ENCODE measurements around the gene VSTM2B.

VSTM2B gene

DNA sequence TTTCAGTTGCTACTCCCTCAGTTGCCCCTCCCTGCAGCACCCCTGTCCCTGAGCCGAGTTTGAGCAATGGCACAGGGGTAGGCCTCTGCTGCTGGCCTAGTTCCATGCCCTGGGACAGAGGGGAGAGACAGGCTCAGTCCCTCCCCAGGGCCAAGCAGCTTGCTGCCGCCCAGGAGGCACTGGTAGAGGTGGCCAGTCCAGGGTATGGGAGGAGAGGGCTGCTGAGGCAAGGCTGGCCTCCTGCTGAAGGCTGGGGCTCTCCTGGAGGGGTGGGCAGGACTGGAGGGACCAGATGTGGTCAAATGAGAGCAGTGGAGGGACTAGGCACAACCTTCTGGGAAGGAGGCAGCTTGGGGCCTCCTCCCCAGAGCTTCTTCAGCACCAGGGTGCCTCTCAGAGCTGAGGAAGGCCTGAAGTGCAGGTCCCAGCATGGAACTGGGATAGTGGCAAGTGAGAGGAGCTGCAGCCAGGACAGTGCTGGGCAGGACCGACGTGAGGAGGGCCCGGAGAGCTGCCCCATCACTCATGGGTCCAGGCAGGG, 29.8 kb upstream of the VSTM2B start:
- DNase-seq (ENCODE audit: low spot score): no peak

DNA sequence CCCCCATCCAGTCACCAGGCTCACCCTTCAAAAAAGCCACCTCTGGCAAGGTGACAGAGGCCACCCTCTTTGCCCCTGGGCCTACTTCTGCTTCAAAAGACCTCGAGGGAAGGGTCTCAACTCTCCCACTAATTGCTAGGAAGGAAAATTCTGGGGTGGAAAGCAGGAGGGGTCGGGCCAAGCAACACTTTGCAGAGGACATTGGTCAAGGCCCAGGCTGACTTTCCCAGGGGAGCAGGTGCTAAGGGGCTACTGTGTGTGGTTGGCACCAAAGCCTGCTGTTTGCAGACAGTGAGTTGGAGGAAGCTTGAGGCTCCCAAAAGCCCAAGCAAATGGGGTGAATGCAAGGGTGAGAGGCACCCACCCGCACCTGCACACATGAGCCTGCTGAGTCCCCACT, 28.6 kb upstream of the VSTM2B start:
- ATAC-seq (ENCODE audit: low read depth): no peak
- no peaks in the 10 kb centered on the region for H3K36me3 ChIP-seq (ENCODE audit: low read depth)
- no peak overlapping the region for H3K27ac ChIP-seq (ENCODE audit: poor library complexity, severe bottlenecking)
- H3K4me3 ChIP-seq (ENCODE audit: severe bottlenecking): no peak overlapping the region
- no peak for DNase-seq (ENCODE audit: low spot score)
- no peaks in the 10 kb centered on the region for H3K4me1 ChIP-seq (ENCODE audit: insufficient read depth, poor library complexity, severe bottlenecking)
- TF ChIP-seq, protein P1, sequence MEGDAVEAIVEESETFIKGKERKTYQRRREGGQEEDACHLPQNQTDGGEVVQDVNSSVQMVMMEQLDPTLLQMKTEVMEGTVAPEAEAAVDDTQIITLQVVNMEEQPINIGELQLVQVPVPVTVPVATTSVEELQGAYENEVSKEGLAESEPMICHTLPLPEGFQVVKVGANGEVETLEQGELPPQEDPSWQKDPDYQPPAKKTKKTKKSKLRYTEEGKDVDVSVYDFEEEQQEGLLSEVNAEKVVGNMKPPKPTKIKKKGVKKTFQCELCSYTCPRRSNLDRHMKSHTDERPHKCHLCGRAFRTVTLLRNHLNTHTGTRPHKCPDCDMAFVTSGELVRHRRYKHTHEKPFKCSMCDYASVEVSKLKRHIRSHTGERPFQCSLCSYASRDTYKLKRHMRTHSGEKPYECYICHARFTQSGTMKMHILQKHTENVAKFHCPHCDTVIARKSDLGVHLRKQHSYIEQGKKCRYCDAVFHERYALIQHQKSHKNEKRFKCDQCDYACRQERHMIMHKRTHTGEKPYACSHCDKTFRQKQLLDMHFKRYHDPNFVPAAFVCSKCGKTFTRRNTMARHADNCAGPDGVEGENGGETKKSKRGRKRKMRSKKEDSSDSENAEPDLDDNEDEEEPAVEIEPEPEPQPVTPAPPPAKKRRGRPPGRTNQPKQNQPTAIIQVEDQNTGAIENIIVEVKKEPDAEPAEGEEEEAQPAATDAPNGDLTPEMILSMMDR (IDR thresholded peaks at IDR 0.05; ENCODE audit: poor library complexity, severe bottlenecking): no peak
- H3K9me3 ChIP-seq (ENCODE audit: severe bottlenecking): no peaks in the 10 kb centered on the region
- peaks cover 4% of the 10 kb centered on the region for H3K27me3 ChIP-seq (ENCODE audit: insufficient read depth, poor library complexity, severe bottlenecking)

More for the DNA sequence above, 29.8 kb upstream of the VSTM2B start:
- TF ChIP-seq, protein P1 (IDR thresholded peaks at IDR 0.05; ENCODE audit: poor library complexity, severe bottlenecking): no peak
- no peak for ATAC-seq (ENCODE audit: low read depth)
- Histone ChIP-seq H3K9me3 (ENCODE audit: severe bottlenecking) (no peaks in the 10 kb centered on the region), H3K36me3 (ENCODE audit: low read depth) (no peaks in the 10 kb centered on the region), H3K4me1 (ENCODE audit: insufficient read depth, poor library complexity, severe bottlenecking) (no peaks in the 10 kb centered on the region), H3K27ac (ENCODE audit: poor library complexity, severe bottlenecking) (no peak overlapping the region), H3K27me3 (ENCODE audit: insufficient read depth, poor library complexity, severe bottlenecking) (peaks cover 4% of the 10 kb centered on the region), H3K4me3 (ENCODE audit: severe bottlenecking) (no peak overlapping the region)

DNA sequence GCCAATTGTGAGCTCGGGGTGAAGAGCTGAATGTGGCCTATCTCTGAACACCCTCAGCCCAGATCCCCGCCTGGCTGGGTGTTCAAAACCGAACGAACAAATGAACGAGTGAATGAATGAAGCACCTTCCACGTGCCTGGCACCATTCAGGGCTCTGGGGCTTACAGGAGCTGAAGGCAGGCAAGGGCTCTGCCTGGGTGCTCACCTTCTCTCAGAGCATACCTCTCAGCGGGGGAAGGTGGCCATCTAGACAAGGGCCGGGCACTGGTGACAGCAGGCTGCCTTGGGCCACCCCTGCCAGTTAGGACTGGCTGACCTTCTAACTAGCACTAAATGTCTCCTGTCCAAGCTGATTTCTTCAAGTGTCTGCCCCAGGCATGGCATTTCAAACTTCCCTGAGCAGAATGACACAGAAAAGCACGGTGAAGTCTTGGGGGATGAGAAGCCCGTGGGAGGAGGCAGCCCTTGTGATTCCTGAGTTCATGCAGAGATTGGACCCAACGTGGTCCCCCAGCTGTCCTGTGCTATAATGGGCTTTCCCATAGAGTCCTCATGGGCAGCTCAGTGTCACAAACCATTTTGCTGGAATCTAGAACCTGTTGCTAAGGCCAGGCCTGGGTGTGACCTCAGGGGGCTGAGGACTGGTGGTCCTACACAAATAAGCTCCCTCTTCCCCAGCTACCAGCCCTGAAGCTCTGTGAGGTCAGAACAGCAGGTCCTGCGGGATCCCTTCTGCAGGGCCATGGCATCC, 27.9 kb upstream of the VSTM2B start:
- H3K27me3 ChIP-seq (ENCODE audit: insufficient read depth, poor library complexity, severe bottlenecking): no peaks in the 10 kb centered on the region
- no peaks in the 10 kb centered on the region for H3K4me1 ChIP-seq (ENCODE audit: insufficient read depth, poor library complexity, severe bottlenecking)
- no peak overlapping the region for H3K27ac ChIP-seq (ENCODE audit: poor library complexity, severe bottlenecking)
- ATAC-seq (ENCODE audit: low read depth) (no peak), DNase-seq (ENCODE audit: low spot score) (no peak)
- H3K4me3 ChIP-seq (ENCODE audit: severe bottlenecking): no peak overlapping the region
- no peaks in the 10 kb centered on the region for H3K36me3 ChIP-seq (ENCODE audit: low read depth)
- H3K9me3 ChIP-seq (ENCODE audit: severe bottlenecking): no peaks in the 10 kb centered on the region
- TF ChIP-seq, protein P1 (IDR thresholded peaks at IDR 0.05; ENCODE audit: poor library complexity, severe bottlenecking): no peak

GRCh38 chr19:29499261-29499920, 26.4 kb upstream of the VSTM2B start:
- DNase-seq (ENCODE audit: low spot score): no peak
- no peak for ATAC-seq (ENCODE audit: low read depth)
- H3K36me3 ChIP-seq (ENCODE audit: low read depth): no peaks in the 10 kb centered on the region
- H3K27ac ChIP-seq (ENCODE audit: poor library complexity, severe bottlenecking): no peak overlapping the region
- no peaks in the 10 kb centered on the region for H3K4me1 ChIP-seq (ENCODE audit: insufficient read depth, poor library complexity, severe bottlenecking)
- no peaks in the 10 kb centered on the region for H3K27me3 ChIP-seq (ENCODE audit: insufficient read depth, poor library complexity, severe bottlenecking)
- TF ChIP-seq, protein P1 (IDR thresholded peaks at IDR 0.05; ENCODE audit: poor library complexity, severe bottlenecking): no peak
- H3K4me3 ChIP-seq (ENCODE audit: severe bottlenecking): no peak overlapping the region
- H3K9me3 ChIP-seq (ENCODE audit: severe bottlenecking): no peaks in the 10 kb centered on the region

Measured in RWPE2 (cell line).